Body of pancreas (tissue), 4 donors: ENCODE measurements around the gene ABHD8. TPM values are rescaled to one million over a fixed set of nuclear protein-coding genes. Genes with fewer than 3 reads are reported as not detected.

Experiments
- ATAC-seq: fragments of 150-250 bp; one replicate; pipeline ENCODE4 v1.9.1; 2016
- DNase-seq, 4 donors: peaks; one replicate each; pipeline ENCODE4 v3.0.0-alpha.2; 2019
- H3K27ac ChIP-seq, 4 donors: fragments of 200-600 bp; sonication (generic); 1 replicate in 3 of 4; 2 replicates in 1 of 4; pipeline versions ENCODE4 v1.5.1 to v1.6.1; 2016 to 2019; ENCODE audit warnings: mild to moderate bottlenecking in 1 of 4, mixed read lengths in 1 of 4, moderate library complexity in 1 of 4
- H3K27me3 ChIP-seq, 2 donors: fragments of 200-600 bp; sonication (generic); one replicate each; pipeline ENCODE4 v1.6.0; 2016; ENCODE audit warnings: mild to moderate bottlenecking in 1 of 2
- H3K36me3 ChIP-seq, 2 donors: fragments of 200-600 bp; sonication (generic); replicated peaks in 1 of 2; 2 replicates each; pipeline ENCODE4 v1.5.1; 2016; ENCODE audit warnings: low read depth in 2 of 2; ENCODE audit not compliant: insufficient read depth in 1 of 2
- H3K4me1 ChIP-seq: fragments of 200-600 bp; sonication (generic); one replicate; pipeline ENCODE4 v1.6.0; 2016
- H3K4me3 ChIP-seq, 2 donors: fragments of 200-600 bp; sonication (generic); 1 replicate in 1 of 2; 2 replicates in 1 of 2; pipeline ENCODE4 v1.5.1; 2016 to 2019
- H3K9me3 ChIP-seq, 3 donors: fragments of 200-600 bp; sonication (generic); 1 replicate in 2 of 3; 2 replicates in 1 of 3; pipeline ENCODE4 v1.5.1; 2016
- POLR2A ChIP-seq, 3 donors: fragments of 450-650 bp; IDR thresholded peaks; one replicate each; pipeline ENCODE4 v1.6.1; 2016; ENCODE audit warnings: antibody characterized with exemption in 3 of 3, mild to moderate bottlenecking in 2 of 3
- WGBS, 2 donors: methylation state at CpG; one replicate each; pipeline ENCODE4 v1.1.5; 2017; 5-methylcytosine and 5-hydroxymethylcytosine counted together
- intact Hi-C: fragments of 100-400 bp; cut with DNase I; formaldehyde crosslinking; loops from one replicate; pipeline ENCODE4 v1.15.1; 2023
- total RNA-seq, 2 donors: library from RNA; depleted of rRNA; stranded (reverse); fragments of >200 nt; gene quantifications; one replicate each; pipeline ENCODE4 v1.1.0, GENCODE V29; 2016
- TF ChIP-seq, protein P1 (sequence below), 7 experiments: fragments of 450-650 bp in 4 of 7; fragments of 200-600 bp in 3 of 7; sonication (generic) in 3 of 7; IDR thresholded peaks; one replicate each; pipeline ENCODE4 v1.5.1; 2016 to 2019; ENCODE audit warnings: antibody characterized with exemption in 7 of 7

Gene ABHD8
- total RNA-seq, 2 donors from 2014 or later: 10.2 to 12.2 TPM

DNA sequence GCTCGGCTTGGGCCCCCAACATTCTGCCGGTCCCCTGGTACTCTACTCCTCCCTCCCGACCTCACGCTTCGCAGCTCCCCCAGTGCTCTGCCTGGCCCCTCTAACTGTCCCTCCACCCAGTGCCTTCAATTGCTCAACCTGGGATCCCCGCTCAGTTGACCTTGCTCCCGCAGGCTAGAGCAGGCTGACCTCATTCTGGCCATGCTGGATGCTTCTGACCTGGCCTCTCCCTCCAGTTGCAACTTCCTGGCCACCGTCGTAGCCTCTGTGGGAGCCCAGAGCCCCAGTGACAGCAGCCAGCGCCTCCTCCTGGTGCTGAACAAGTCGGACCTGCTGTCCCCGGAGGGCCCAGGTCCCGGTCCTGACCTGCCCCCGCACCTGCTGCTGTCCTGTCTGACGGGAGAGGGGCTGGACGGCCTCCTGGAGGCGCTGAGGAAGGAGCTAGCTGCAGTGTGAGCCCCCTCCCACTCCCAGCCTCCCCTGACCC is 37.7 kb upstream of the ABHD8 start:
- ATAC-seq (no peak), DNase-seq (no peak)
- H3K36me3 ChIP-seq: no peaks in the 10 kb centered on the region
- H3K27ac ChIP-seq: no peak overlapping the region
- H3K4me3 ChIP-seq: no peak overlapping the region
- H3K9me3 ChIP-seq: no peaks in the 10 kb centered on the region
- H3K4me1 ChIP-seq: peaks cover 16% of the 10 kb centered on the region
- intact Hi-C loops: no loop called here
- no peak for TF ChIP-seq POLR2A (IDR thresholded peaks at IDR 0.05)
- TF ChIP-seq, protein P1, sequence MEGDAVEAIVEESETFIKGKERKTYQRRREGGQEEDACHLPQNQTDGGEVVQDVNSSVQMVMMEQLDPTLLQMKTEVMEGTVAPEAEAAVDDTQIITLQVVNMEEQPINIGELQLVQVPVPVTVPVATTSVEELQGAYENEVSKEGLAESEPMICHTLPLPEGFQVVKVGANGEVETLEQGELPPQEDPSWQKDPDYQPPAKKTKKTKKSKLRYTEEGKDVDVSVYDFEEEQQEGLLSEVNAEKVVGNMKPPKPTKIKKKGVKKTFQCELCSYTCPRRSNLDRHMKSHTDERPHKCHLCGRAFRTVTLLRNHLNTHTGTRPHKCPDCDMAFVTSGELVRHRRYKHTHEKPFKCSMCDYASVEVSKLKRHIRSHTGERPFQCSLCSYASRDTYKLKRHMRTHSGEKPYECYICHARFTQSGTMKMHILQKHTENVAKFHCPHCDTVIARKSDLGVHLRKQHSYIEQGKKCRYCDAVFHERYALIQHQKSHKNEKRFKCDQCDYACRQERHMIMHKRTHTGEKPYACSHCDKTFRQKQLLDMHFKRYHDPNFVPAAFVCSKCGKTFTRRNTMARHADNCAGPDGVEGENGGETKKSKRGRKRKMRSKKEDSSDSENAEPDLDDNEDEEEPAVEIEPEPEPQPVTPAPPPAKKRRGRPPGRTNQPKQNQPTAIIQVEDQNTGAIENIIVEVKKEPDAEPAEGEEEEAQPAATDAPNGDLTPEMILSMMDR (IDR thresholded peaks at IDR 0.05): no peak
- 82 to 88% methylated on average over 7 to 17 of the region's 17 CpGs for WGBS, 2 donors
- no peaks in the 10 kb centered on the region for H3K27me3 ChIP-seq

DNA sequence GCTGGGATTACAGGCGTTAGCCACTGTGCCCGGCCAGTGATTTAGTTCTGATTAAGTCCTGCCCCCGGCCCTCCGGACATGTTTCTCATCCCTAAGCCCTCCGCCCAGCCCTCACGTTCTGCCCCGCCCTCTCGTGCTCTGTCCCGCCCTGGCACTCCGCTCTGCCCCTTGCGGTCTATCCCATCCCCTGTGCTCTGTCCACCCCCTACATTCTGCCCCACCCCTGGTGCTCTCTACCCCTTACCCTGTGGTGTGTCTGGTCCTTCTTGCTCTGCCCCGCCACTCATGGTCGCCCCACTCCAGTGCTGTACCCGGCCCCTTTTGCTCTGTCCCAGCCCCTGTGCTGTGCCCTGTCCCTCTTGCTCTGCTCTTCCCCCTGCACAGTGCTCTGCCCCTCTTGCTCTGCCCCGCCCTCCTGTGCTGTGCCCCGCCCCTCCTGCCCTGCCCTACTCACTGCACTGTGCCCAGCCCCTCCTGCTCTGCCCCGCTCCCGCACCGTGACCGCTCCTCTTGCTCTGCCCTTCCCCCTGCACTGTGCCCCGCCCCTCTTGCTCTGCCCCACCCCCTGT is 37.2 kb upstream of the ABHD8 start:
- Histone ChIP-seq H3K27me3 (no peaks in the 10 kb centered on the region), H3K27ac (no peak overlapping the region), H3K4me1 (peaks cover 20% of the 10 kb centered on the region), H3K36me3 (no peaks in the 10 kb centered on the region), H3K9me3 (no peaks in the 10 kb centered on the region), H3K4me3 (no peak overlapping the region)
- no peak for ATAC-seq
- 86 to 91% methylated on average over 21 of the region's 21 CpGs for WGBS, 2 donors
- intact Hi-C loops: no loop called here
- TF ChIP-seq, protein P1 (IDR thresholded peaks at IDR 0.05): no peak
- no peak for TF ChIP-seq POLR2A (IDR thresholded peaks at IDR 0.05)
- DNase-seq: no peak

DNA sequence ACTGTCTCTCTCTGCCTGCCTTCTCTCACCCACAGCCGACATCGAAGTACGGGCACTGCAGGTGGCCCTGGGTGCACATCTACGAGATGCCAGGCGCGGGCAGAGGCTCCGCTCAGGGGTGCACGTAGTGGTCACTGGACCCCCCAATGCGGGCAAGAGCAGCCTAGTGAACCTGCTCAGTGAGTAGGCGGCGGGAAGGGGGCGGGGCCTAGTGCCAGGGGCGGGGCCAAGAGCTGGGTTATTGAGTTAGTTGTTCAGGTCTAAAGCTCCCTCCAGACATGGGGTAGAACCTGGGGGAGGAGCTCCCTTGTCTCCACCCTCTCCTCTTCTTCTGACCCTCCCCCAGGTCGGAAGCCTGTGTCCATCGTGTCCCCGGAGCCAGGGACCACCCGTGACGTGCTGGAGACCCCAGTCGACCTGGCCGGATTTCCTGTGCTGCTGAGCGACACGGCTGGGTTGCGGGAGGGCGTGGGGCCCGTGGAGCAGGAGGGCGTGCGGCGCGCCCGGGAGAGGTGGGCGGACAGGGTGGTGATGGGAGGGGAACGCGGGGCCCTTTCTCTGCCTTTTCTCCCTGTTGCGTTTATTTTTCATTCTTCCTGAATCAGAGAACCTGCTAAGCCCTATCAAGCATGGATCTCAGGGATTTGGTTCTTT is 36.0 kb upstream of the ABHD8 start:
- TF ChIP-seq, protein P1 (IDR thresholded peaks at IDR 0.05): no peak
- TF ChIP-seq POLR2A (IDR thresholded peaks at IDR 0.05): no peak
- DNase-seq (no peak), ATAC-seq (no peak)
- intact Hi-C loops: no loop called here
- Histone ChIP-seq H3K27ac (no peak overlapping the region), H3K4me1 (peaks cover 27% of the 10 kb centered on the region), H3K36me3 (no peaks in the 10 kb centered on the region), H3K27me3 (no peaks in the 10 kb centered on the region), H3K4me3 (no peak overlapping the region), H3K9me3 (no peaks in the 10 kb centered on the region)
- WGBS, 2 donors: 88 to 98% methylated on average over 16 to 34 of the region's 34 CpGs

DNA sequence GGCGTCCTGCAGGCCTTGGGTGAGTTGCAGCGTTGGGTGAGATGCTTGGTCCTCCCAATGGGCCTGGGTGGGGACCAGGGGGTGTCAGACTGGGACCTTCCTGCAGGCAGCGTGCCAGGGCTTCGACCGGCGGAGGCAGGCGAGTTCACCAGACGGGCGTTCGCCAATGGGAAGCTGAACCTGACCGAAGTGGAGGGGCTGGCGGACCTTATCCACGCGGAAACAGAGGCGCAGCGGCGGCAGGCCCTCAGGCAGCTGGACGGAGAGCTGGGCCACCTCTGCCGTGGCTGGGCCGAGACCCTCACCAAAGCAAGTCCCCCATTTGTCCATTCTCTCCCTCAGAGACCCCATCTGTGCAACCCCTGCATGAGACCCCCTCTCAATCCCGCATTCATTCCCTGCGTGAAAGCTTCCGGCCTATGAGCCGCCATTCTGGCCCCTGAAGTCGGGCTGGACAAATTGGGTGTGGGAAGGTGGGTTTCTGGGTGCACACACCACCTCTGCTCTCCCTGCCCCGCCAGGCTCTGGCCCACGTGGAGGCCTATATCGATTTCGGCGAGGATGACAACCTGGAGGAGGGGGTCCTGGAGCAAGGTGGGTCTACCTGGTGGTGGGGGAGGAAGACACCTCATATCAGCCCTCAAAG is 35.3 kb upstream of the ABHD8 start:
- TF ChIP-seq, protein P1 (IDR thresholded peaks at IDR 0.05): no peak
- no peak for TF ChIP-seq POLR2A (IDR thresholded peaks at IDR 0.05)
- no peaks in the 10 kb centered on the region for H3K27me3 ChIP-seq
- 91% methylated on average over 14 to 29 of the region's 30 CpGs for WGBS, 2 donors
- no peak overlapping the region for H3K4me3 ChIP-seq
- DNase-seq: no peak
- no peak for ATAC-seq
- H3K36me3 ChIP-seq: no peaks in the 10 kb centered on the region
- intact Hi-C loops: no loop called here
- peaks cover 34% of the 10 kb centered on the region for H3K4me1 ChIP-seq
- H3K9me3 ChIP-seq: no peaks in the 10 kb centered on the region
- no peak overlapping the region for H3K27ac ChIP-seq
